ENCODE results near the gene PAK6. TPM values are rescaled to one million over a fixed set of nuclear protein-coding genes. Genes with fewer than 3 reads are reported as not detected.

The PAK6 gene
- total and polyA plus RNA-seq, 4 experiments from 2014 or later = 0.53 to 1.7 (median 0.67) TPM; not detected in 1

DNA sequence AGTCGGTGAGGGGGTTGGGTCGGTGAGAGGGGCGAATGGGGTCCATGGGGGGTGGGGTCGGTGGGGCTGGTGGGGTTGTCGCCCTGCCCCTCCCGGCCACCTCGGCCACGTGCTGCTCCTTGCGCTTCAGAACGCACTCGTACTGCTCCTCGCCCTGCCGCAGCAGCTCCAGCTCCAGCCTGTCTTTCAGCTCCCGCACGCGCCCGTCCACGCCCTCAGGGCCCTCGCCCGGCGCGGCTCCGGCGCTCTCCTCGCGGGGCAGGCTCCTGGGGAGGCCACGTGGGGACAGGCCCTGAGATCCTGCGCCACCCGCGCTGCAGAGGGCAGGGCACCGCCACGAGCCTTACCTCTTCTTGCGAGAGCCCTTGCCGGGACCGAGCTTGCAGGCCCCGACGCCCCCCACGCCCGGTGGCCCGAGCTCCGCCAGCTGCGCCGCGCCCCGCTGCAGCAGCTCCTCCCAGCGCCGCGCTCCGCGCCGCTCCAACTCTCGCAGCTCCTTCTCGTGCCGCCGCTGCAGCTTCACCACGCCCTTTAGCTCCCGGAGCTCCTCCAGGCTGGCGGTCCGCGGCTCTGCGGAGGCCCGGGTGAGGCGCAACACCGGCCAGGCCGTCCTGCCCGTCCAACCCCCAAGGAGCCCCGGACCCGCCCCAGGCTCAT is 52.2 kb downstream of the PAK6 start:
- H3K36me3 ChIP-seq (ENCODE audit: insufficient read depth, low read length) = peaks cover 32% of the 10 kb centered on the region

DNA sequence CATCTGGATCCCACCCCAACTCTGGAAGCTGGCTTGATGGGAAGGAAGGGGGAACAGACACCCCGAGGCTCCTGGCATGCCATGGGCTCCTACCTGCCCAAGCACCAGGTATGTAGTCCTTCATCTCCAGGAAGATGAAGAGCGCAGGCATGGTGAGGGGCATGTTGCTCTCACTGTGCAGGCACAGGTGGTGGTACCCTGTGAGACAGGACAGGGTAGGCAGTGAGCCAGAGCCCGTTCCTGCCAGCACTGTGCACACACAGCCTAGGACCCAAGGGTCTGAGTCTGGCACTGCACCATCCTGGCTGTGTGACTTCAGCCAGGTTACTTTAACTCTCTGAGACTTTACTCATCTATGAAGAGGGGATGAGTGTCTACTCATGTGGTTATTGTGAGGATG is 53.4 kb downstream of the PAK6 start:
- Mint-ChIP-seq H3K27ac (no peak overlapping the region), H3K4me1 (peaks cover 0 to 2% (median 0%) of the 10 kb centered on the region in 4 donors), H3K9me3 (no peaks in the 10 kb centered on the region), H3K36me3 (peaks cover 18 to 61% of the 10 kb centered on the region in 2 donors), H3K27me3 (no peaks in the 10 kb centered on the region), H3K4me3 (no peak overlapping the region)
- no peaks in the 10 kb centered on the region for H3K9me3 ChIP-seq (ENCODE audit: control insufficient read depth in 1 of 2, low read length in 2 of 2)
- no peaks in the 10 kb centered on the region for H3K27me3 ChIP-seq (ENCODE audit: insufficient read depth, low read length)
- H3K4me3 ChIP-seq (ENCODE audit: low read length in 2 of 2) = no peak overlapping the region
- H3K27ac ChIP-seq (ENCODE audit: low read depth, low read length) = no peak overlapping the region
- peaks cover 40% of the 10 kb centered on the region for H3K36me3 ChIP-seq (ENCODE audit: insufficient read depth, low read length)
- no peak for DNase-seq
- CTCF ChIA-PET (ENCODE audit: partially characterized antibody) = interaction anchor here (1.4 to 7.1 kb wide), 3 partner anchors 13 to 52 kb away, joined by 3 to 57 read pairs (median 10); partner anchors contain the start of gene PLCB2
- intact Hi-C loops (cut with micrococcal nuclease) = no loop called here
- no peaks in the 10 kb centered on the region for H3K4me1 ChIP-seq (ENCODE audit: insufficient read depth, low read length)
- POLR2A ChIA-PET (ENCODE audit: partially characterized antibody) = interaction anchor here (1.5 to 5.7 kb wide), 2 partner anchors 9 to 16 kb away, joined by 3 to 31 read pairs; partner anchors contain the start of genes ANKRD63 and PLCB2

More for the DNA sequence above, 52.2 kb downstream of the PAK6 start:
- CTCF ChIA-PET (ENCODE audit: partially characterized antibody) = interaction anchor here (0.8 to 7.1 kb wide), 4 partner anchors 12 to 53 kb away, joined by 3 to 57 read pairs (median 16); partner anchors contain the start of gene PLCB2
- no peak for DNase-seq
- no peaks in the 10 kb centered on the region for H3K27me3 ChIP-seq (ENCODE audit: insufficient read depth, low read length)
- Mint-ChIP-seq H3K9me3 (no peaks in the 10 kb centered on the region), H3K27me3 (no peaks in the 10 kb centered on the region), H3K4me3 (no peak overlapping the region), H3K36me3 (peaks cover 10 to 51% of the 10 kb centered on the region in 2 donors), H3K27ac (no peak overlapping the region), H3K4me1 (peaks cover 0 to 2% (median 0%) of the 10 kb centered on the region in 4 donors)
- no peaks in the 10 kb centered on the region for H3K9me3 ChIP-seq (ENCODE audit: control insufficient read depth in 1 of 2, low read length in 2 of 2)
- intact Hi-C loops (cut with micrococcal nuclease) = no loop called here
- H3K4me3 ChIP-seq (ENCODE audit: low read length in 2 of 2) = no peak overlapping the region
- POLR2A ChIA-PET (ENCODE audit: partially characterized antibody) = interaction anchor here (5.7 kb wide), 1 partner anchor 17 kb away, joined by 31 read pairs; the partner anchor contains the start of gene PLCB2
- no peaks in the 10 kb centered on the region for H3K4me1 ChIP-seq (ENCODE audit: insufficient read depth, low read length)
- H3K27ac ChIP-seq (ENCODE audit: low read depth, low read length) = no peak overlapping the region

DNA sequence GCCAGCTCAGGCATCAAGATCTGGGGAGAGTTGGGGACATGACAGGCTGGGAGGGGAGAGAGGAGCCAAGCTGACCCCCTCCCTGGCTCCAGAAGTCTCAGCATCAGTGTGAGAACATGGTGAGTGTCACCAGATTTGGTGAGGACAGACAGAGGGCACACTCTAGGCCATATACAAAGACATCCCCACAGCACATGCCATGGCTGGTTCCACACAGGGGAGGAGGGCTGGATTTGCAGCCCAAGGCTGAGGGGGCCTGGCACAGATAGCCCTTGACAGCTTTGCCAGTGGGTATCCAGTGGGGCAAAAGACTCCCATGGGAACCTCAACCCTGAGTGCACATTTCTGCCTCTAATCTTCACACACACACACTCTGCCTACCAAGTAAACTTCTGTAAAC is 54.1 kb downstream of the PAK6 start:
- ChIA-PET POLR2A (ENCODE audit: partially characterized antibody) (interaction anchor here (1.5 to 5.7 kb wide), 2 partner anchors 10 to 15 kb away, joined by 3 to 31 read pairs; partner anchors contain the start of genes ANKRD63 and PLCB2), CTCF (ENCODE audit: partially characterized antibody) (interaction anchor here (1.0 to 7.1 kb wide), 3 partner anchors 14 to 108 kb away, joined by 3 to 57 read pairs (median 10); partner anchors contain the start of gene PLCB2)
- intact Hi-C loops (cut with micrococcal nuclease) = no loop called here
- H3K9me3 Mint-ChIP-seq = no peaks in the 10 kb centered on the region
- Histone ChIP-seq H3K27ac (ENCODE audit: low read depth, low read length) (no peak overlapping the region), H3K27me3 (ENCODE audit: insufficient read depth, low read length) (no peaks in the 10 kb centered on the region), H3K36me3 (ENCODE audit: insufficient read depth, low read length) (peaks cover 47% of the 10 kb centered on the region), H3K9me3 (ENCODE audit: control insufficient read depth in 1 of 2, low read length in 2 of 2) (no peaks in the 10 kb centered on the region), H3K4me1 (ENCODE audit: insufficient read depth, low read length) (no peaks in the 10 kb centered on the region), H3K4me3 (ENCODE audit: low read length in 2 of 2) (no peak overlapping the region)
- no peaks in the 10 kb centered on the region for H3K27me3 Mint-ChIP-seq
- H3K27ac Mint-ChIP-seq = peak overlapping the region in 1 of 7 donors; percentile 19
- peaks cover 23 to 61% of the 10 kb centered on the region in 2 donors for H3K36me3 Mint-ChIP-seq
- H3K4me3 Mint-ChIP-seq = no peak overlapping the region
- H3K4me1 Mint-ChIP-seq = peaks cover 0 to 2% (median under 1%) of the 10 kb centered on the region in 4 donors
- DNase-seq = no peak

DNA sequence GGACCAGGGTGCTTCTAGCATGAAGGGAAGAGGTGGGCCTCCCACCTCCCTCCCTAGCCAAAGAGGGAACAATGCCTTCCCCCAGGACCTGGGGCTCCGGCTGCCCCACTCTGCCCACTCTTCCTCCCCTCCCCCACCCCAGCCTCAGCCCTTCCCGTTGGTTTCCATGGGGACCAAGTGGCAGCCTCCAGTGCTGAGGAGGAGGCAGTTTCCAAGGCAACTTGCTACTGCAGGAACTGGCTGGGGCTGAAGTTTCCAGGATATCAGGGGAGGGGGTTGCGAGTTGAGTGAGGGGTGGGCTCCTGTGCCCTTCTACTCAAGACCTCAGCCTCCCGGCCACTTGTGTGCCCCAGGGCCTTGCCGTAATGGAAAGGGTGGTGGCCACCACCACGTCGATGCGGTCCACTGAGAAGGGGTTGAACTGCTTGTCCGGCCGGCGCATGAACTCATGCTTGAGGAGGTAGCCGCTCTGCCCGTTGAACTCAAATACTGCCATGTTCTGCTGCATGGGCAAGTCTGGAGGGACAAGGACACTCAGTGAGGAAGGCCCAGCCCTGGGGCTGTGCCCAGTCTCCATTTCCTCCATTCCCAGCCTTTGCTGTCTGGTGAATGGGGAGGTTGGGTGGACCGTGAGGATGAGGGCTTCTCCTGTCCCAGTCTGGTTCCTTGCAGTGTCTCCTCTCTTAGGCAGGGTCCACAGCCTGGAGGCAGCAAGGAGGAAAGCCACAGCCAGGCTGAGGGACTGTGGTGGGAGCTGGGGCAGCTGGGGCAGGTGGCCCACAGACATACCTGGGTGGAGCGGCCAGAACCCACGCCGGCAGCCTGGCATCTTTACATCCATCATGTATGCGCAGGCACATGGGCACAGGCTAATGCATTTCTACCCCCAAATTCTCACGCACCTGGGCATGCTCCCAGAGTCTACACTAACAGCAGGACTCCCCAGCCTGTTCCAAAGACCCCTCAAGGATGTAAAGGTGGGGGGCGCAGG is 55.3 kb downstream of the PAK6 start:
- peaks cover 26 to 68% of the 10 kb centered on the region in 2 donors for H3K36me3 Mint-ChIP-seq
- Histone ChIP-seq H3K9me3 (ENCODE audit: control insufficient read depth in 1 of 2, low read length in 2 of 2) (no peaks in the 10 kb centered on the region), H3K27me3 (ENCODE audit: insufficient read depth, low read length) (no peaks in the 10 kb centered on the region), H3K27ac (ENCODE audit: low read depth, low read length) (no peak overlapping the region), H3K36me3 (ENCODE audit: insufficient read depth, low read length) (peaks cover 55% of the 10 kb centered on the region), H3K4me3 (ENCODE audit: low read length in 2 of 2) (no peak overlapping the region), H3K4me1 (ENCODE audit: insufficient read depth, low read length) (no peaks in the 10 kb centered on the region)
- H3K4me3 Mint-ChIP-seq = no peak overlapping the region
- peaks cover 0 to 2% (median under 1%) of the 10 kb centered on the region in 4 donors for H3K4me1 Mint-ChIP-seq
- no peak overlapping the region for H3K27ac Mint-ChIP-seq
- intact Hi-C loops (cut with micrococcal nuclease) = no loop called here
- ChIA-PET POLR2A (ENCODE audit: partially characterized antibody) (interaction anchor here (2.7 to 5.7 kb wide), 2 partner anchors 14 kb away, joined by 11 to 31 read pairs; partner anchors contain the start of gene PLCB2), CTCF (ENCODE audit: partially characterized antibody) (interaction anchor here (1.0 to 7.1 kb wide), 8 partner anchors 13 to 107 kb away, joined by 3 to 57 read pairs (median 4); partner anchors contain the start of gene PLCB2)
- DNase-seq = no peak
- no peaks in the 10 kb centered on the region for H3K27me3 Mint-ChIP-seq
- H3K9me3 Mint-ChIP-seq = no peaks in the 10 kb centered on the region

DNA sequence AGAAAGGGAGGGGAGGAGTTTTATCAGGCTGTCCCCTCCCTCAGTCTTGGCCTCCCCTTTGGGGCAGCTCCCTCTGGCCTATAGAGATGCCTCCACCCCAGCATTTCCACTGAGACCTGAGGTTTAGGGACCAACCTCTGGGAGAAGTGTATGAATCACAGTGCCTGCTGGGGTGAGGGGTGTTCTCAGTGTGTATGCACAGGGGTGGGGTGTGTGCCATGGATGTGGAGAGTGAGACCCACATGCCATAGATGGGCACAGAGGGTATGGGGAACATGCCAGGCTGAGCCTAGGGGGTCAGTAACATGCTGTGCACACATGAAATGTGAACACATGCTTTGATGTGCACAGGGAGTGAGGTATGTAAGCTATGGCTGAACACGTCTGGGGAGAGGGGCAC is 56.4 kb downstream of the PAK6 start:
- Mint-ChIP-seq H3K36me3 (peaks cover 28 to 67% of the 10 kb centered on the region in 2 donors), H3K4me3 (no peak overlapping the region), H3K9me3 (peaks cover 0 to 3% (median 0%) of the 10 kb centered on the region in 8 donors), H3K4me1 (peaks cover 0 to 3% (median under 1%) of the 10 kb centered on the region in 4 donors), H3K27ac (peak overlapping the region in 2 of 7 donors; percentile 60 to 86), H3K27me3 (no peaks in the 10 kb centered on the region)
- Histone ChIP-seq H3K27me3 (ENCODE audit: insufficient read depth, low read length) (no peaks in the 10 kb centered on the region), H3K9me3 (ENCODE audit: control insufficient read depth in 1 of 2, low read length in 2 of 2) (no peaks in the 10 kb centered on the region), H3K4me1 (ENCODE audit: insufficient read depth, low read length) (no peaks in the 10 kb centered on the region), H3K4me3 (ENCODE audit: low read length in 2 of 2) (no peak overlapping the region), H3K36me3 (ENCODE audit: insufficient read depth, low read length) (peaks cover 56% of the 10 kb centered on the region), H3K27ac (ENCODE audit: low read depth, low read length) (no peak overlapping the region)
- intact Hi-C loops (cut with micrococcal nuclease) = no loop called here
- ChIA-PET CTCF (ENCODE audit: partially characterized antibody) (interaction anchor here (1.1 to 1.7 kb wide), 5 partner anchors 12 to 27 kb away, joined by 3 to 4 read pairs (median 4); partner anchors contain the start of gene PLCB2), POLR2A (ENCODE audit: partially characterized antibody) (interaction anchor here (2.7 kb wide), 1 partner anchor 13 kb away, joined by 11 read pairs; the partner anchor contains the start of gene PLCB2)
- DNase-seq = no peak

DNA sequence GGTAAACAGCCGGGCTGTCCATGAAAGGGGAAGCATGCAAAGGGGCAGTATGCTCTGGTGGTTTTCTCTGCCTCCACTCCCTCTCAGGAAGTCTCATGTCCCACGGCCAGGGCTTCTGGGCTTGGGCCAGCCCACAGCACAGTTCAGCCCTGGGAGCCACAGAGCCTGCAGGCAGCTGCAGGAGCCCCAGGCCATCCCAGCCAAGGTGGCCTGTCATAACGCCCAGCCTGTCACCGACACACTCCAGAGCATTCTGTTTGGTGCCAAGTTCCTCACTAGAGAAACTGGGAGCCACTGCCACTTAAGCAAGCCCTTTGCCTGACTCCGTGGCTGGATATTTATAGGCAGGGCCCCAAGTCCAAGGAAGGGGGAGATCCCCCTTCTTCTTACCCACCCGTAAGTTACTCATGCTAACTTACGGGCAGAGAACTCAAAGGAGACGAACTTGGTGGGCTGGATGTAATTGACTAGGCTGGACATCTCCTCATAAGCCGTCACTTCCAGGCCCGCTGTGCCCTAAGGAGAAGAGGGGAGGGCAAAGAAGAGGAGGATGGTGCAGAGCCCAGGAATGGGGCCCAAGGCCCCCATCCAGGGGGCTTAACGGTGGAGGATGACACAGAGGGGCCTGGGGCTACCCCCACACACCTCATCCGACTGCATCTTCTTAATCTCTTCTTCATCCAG is 57.2 kb downstream of the PAK6 start:
- H3K27ac Mint-ChIP-seq = peak overlapping the region in 3 of 7 donors; percentile 60 to 86 (median 74)
- Histone ChIP-seq H3K4me1 (ENCODE audit: insufficient read depth, low read length) (no peaks in the 10 kb centered on the region), H3K27me3 (ENCODE audit: insufficient read depth, low read length) (no peaks in the 10 kb centered on the region), H3K36me3 (ENCODE audit: insufficient read depth, low read length) (peaks cover 61% of the 10 kb centered on the region), H3K4me3 (ENCODE audit: low read length in 2 of 2) (no peak overlapping the region), H3K27ac (ENCODE audit: low read depth, low read length) (no peak overlapping the region), H3K9me3 (ENCODE audit: control insufficient read depth in 1 of 2, low read length in 2 of 2) (no peaks in the 10 kb centered on the region)
- H3K27me3 Mint-ChIP-seq = no peaks in the 10 kb centered on the region
- POLR2A ChIA-PET (ENCODE audit: partially characterized antibody) = interaction anchor here (1.2 to 2.7 kb wide), 2 partner anchors 9 to 12 kb away, joined by 4 to 11 read pairs; partner anchors contain the start of gene PLCB2
- peaks cover 0 to 3% (median 0%) of the 10 kb centered on the region in 8 donors for H3K9me3 Mint-ChIP-seq
- H3K4me1 Mint-ChIP-seq = peaks cover 0 to 4% (median 3%) of the 10 kb centered on the region in 4 donors
- CTCF ChIA-PET (ENCODE audit: partially characterized antibody) = interaction anchor here (1.1 to 1.7 kb wide), 4 partner anchors 17 to 42 kb away, joined by 3 to 6 read pairs (median 4); no protein-coding TSS in a partner anchor
- no peak for DNase-seq
- peaks cover 33 to 71% of the 10 kb centered on the region in 2 donors for H3K36me3 Mint-ChIP-seq
- no peak overlapping the region for H3K4me3 Mint-ChIP-seq
- intact Hi-C loops (cut with micrococcal nuclease) = no loop called here

Data from CD4-positive, alpha-beta memory T cell (primary cell).